ENCODE data around the gene MOSPD3.

MOSPD3 gene

GRCh38 chr7:100577103-100577502, 35.2 kb upstream of the MOSPD3 start:
- Histone ChIP-seq H3K9me3 (ENCODE audit: low read length) (no peaks in the 10 kb centered on the region), H3K4me2 (ENCODE audit: low read length) (no peak overlapping the region), H2AFZ (ENCODE audit: low read length) (no peak overlapping the region), H3K27ac (ENCODE audit: low read depth, low read length, poor library complexity, severe bottlenecking) (no peak overlapping the region), H4K20me1 (ENCODE audit: insufficient read depth, low read length) (no peaks in the 10 kb centered on the region), H3F3A (ENCODE audit: insufficient read depth, low read length) (no peaks in the 10 kb centered on the region), H3K27me3 (ENCODE audit: insufficient read depth, low read length) (no peaks in the 10 kb centered on the region), H3K4me1 (ENCODE audit: insufficient read depth, low read length, severe bottlenecking) (no peaks in the 10 kb centered on the region), H3K4me3 (ENCODE audit: low read depth, low read length, poor library complexity, severe bottlenecking) (no peak overlapping the region), H3K79me2 (ENCODE audit: insufficient read depth, low read length) (no peaks in the 10 kb centered on the region), H3K9me2 (ENCODE audit: low read depth, low read length) (no peaks in the 10 kb centered on the region), H3K9ac (ENCODE audit: low read length) (no peak overlapping the region), H3K36me3 (ENCODE audit: insufficient read depth, low read length) (peaks cover 85% of the 10 kb centered on the region)
- TF ChIP-seq CTCF (IDR thresholded peaks at IDR 0.05; ENCODE audit: low read length) (no peak), EZH2 (IDR thresholded peaks at IDR 0.05; ENCODE audit: borderline replicate concordance, low read length) (no peak)

DNA sequence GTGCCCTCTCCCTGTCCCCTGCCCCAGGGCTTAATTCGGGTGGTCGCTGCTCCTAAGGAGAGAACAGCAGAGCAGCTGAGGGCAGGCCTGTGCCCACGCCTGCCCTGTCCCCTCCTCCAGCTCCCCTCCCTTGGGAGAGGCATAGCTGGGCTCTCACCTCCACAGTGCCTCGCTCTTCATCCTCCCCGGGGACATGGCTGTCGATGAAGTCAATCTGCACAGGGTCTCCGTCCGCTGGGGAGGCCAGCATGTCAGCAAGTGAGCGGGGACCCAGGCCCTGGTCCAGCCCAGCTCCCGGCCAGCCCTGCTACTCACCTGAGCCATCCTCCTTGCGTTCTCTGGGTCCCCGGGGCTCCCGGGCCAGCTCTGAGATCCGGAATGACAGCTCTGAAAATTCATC, 34.8 kb upstream of the MOSPD3 start:
- H3F3A ChIP-seq (ENCODE audit: insufficient read depth, low read length) = no peaks in the 10 kb centered on the region
- no peaks in the 10 kb centered on the region for H3K79me2 ChIP-seq (ENCODE audit: insufficient read depth, low read length)
- no peak overlapping the region for H3K4me2 ChIP-seq (ENCODE audit: low read length)
- H3K27me3 ChIP-seq (ENCODE audit: insufficient read depth, low read length) = no peaks in the 10 kb centered on the region
- no peak overlapping the region for H3K4me3 ChIP-seq (ENCODE audit: low read depth, low read length, poor library complexity, severe bottlenecking)
- no peaks in the 10 kb centered on the region for H3K4me1 ChIP-seq (ENCODE audit: insufficient read depth, low read length, severe bottlenecking)
- H3K9me3 ChIP-seq (ENCODE audit: low read length) = no peaks in the 10 kb centered on the region
- peaks cover 87% of the 10 kb centered on the region for H3K36me3 ChIP-seq (ENCODE audit: insufficient read depth, low read length)
- no peak overlapping the region for H2AFZ ChIP-seq (ENCODE audit: low read length)
- no peaks in the 10 kb centered on the region for H4K20me1 ChIP-seq (ENCODE audit: insufficient read depth, low read length)
- no peak overlapping the region for H3K27ac ChIP-seq (ENCODE audit: low read depth, low read length, poor library complexity, severe bottlenecking)
- H3K9ac ChIP-seq (ENCODE audit: low read length) = no peak overlapping the region
- TF ChIP-seq CTCF (IDR thresholded peaks at IDR 0.05; ENCODE audit: low read length) = no peak
- no peaks in the 10 kb centered on the region for H3K9me2 ChIP-seq (ENCODE audit: low read depth, low read length)

DNA sequence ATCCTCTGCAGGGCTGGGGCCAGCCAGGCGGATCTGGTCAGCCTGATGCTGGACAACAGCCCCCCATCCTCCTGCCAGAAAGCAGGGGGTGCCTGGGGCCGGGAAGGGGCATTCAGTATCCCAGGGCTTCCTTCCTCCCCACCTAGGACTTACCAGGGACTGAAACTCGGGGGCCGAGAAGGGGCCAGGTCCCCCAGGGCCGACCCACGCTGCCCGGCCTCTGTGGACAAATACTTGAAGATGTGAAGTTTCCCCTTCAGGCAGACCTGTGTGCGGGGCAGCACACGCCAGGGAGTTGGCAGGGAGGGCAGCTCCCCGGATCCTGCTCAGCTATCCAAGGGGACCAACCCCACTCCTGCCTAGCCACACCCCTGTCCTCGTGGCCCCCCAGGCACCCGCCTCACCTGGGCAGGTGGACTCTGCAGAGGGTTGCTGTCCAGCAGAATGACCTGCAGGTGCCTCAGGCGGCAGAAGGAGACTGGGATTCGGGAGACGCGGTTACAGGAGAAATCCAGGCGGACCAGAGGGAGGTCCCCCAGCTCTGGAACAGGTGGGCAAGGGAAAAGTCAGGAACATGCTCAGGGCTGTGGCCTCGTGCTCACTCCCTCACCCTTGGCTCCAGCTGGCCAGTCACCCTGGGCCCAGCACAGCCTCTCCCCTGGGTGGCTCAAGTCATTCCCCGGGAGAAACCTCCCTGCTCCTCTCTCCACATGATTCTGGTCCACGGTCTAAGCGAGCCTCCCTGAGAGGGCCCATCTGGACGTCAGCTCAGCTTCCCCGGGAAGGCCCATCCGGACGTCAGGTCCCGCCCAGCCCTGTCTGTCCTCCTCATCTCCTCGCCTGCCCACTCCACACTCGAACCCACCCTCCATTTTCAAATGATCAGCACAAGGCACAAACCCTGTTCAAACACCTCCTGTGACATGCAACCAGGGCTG, 33.8 kb upstream of the MOSPD3 start:
- H3K9me3 ChIP-seq (ENCODE audit: low read length) = no peaks in the 10 kb centered on the region
- H3K4me3 ChIP-seq (ENCODE audit: low read depth, low read length, poor library complexity, severe bottlenecking) = no peak overlapping the region
- H3K4me2 ChIP-seq (ENCODE audit: low read length) = no peak overlapping the region
- H2AFZ ChIP-seq (ENCODE audit: low read length) = no peak overlapping the region
- no peaks in the 10 kb centered on the region for H3F3A ChIP-seq (ENCODE audit: insufficient read depth, low read length)
- no peaks in the 10 kb centered on the region for H3K27me3 ChIP-seq (ENCODE audit: insufficient read depth, low read length)
- no peaks in the 10 kb centered on the region for H3K79me2 ChIP-seq (ENCODE audit: insufficient read depth, low read length)
- H3K36me3 ChIP-seq (ENCODE audit: insufficient read depth, low read length) = peaks cover 89% of the 10 kb centered on the region
- H4K20me1 ChIP-seq (ENCODE audit: insufficient read depth, low read length) = no peaks in the 10 kb centered on the region
- TF ChIP-seq CTCF (IDR thresholded peaks at IDR 0.05; ENCODE audit: low read length) (no peak), EZH2 (IDR thresholded peaks at IDR 0.05; ENCODE audit: borderline replicate concordance, low read length) (no peak)
- H3K27ac ChIP-seq (ENCODE audit: low read depth, low read length, poor library complexity, severe bottlenecking) = no peak overlapping the region
- H3K9me2 ChIP-seq (ENCODE audit: low read depth, low read length) = no peaks in the 10 kb centered on the region
- H3K4me1 ChIP-seq (ENCODE audit: insufficient read depth, low read length, severe bottlenecking) = peaks cover 8% of the 10 kb centered on the region
- no peak overlapping the region for H3K9ac ChIP-seq (ENCODE audit: low read length)

Data from OCI-LY1 (cell line).